ENCODE results near the gene AQP4.

DNA sequence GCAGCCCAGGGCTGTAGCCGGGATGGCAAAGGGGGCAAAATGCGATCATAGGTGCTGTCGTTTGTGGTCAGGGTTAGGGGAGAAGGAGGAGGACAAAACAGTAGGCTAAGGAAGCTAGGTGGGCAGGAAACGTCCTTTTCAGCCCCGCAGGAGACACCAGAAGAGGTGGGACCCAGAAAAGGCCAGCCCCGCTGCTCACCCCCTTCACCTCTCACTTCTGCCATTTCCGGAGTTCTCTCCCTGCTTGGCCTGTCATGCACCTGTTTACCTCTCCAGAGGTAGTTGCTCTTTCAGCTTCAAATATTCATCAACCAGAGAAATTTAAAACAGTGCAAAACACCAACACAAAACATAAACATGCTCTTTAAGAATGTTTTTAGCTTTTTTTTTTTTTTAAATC is 849 bp downstream of the AQP4 start:
- no peak for TF ChIP-seq POLR2A (IDR thresholded peaks at IDR 0.05)
- TF ChIP-seq, protein P1, sequence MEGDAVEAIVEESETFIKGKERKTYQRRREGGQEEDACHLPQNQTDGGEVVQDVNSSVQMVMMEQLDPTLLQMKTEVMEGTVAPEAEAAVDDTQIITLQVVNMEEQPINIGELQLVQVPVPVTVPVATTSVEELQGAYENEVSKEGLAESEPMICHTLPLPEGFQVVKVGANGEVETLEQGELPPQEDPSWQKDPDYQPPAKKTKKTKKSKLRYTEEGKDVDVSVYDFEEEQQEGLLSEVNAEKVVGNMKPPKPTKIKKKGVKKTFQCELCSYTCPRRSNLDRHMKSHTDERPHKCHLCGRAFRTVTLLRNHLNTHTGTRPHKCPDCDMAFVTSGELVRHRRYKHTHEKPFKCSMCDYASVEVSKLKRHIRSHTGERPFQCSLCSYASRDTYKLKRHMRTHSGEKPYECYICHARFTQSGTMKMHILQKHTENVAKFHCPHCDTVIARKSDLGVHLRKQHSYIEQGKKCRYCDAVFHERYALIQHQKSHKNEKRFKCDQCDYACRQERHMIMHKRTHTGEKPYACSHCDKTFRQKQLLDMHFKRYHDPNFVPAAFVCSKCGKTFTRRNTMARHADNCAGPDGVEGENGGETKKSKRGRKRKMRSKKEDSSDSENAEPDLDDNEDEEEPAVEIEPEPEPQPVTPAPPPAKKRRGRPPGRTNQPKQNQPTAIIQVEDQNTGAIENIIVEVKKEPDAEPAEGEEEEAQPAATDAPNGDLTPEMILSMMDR (IDR thresholded peaks at IDR 0.05), result no peak
